Adipocyte (in vitro differentiated cells): ENCODE data around the gene PPP6R1.

Experiments used
- DNase-seq: peaks from one replicate; pipeline ENCODE4 v3.0.0-alpha.2; 2015; ENCODE audit warnings: low read depth
- H3K27me3 ChIP-seq: replicated peaks from 2 replicates; pipeline ENCODE4 v1.7.0; 2013; ENCODE audit warnings: mild to moderate bottlenecking, low read length, moderate library complexity; ENCODE audit not compliant: control insufficient read depth, insufficient read depth
- H3K36me3 ChIP-seq: 2 replicates; pipeline ENCODE4 v1.7.0; 2013; ENCODE audit warnings: low read length, mild to moderate bottlenecking, moderate library complexity; ENCODE audit not compliant: control insufficient read depth, insufficient read depth, severe bottlenecking
- H3K4me1 ChIP-seq: 2 replicates; pipeline ENCODE4 v1.7.0; 2013; ENCODE audit warnings: mild to moderate bottlenecking, low read length, moderate library complexity; ENCODE audit not compliant: control insufficient read depth, insufficient read depth
- H3K4me3 ChIP-seq: 2 replicates; pipeline ENCODE4 v1.7.0; 2013; ENCODE audit warnings: mild to moderate bottlenecking, low read length, moderate library complexity
- H3K9ac ChIP-seq: 2 replicates; pipeline ENCODE4 v1.7.0; 2013; ENCODE audit warnings: mild to moderate bottlenecking, low read length, moderate library complexity
- H3K9me3 ChIP-seq: 2 replicates; pipeline ENCODE4 v1.7.0; 2013; ENCODE audit warnings: mild to moderate bottlenecking, low read length, moderate library complexity; ENCODE audit not compliant: control insufficient read depth

PPP6R1 gene

GRCh38 chr19:55255618-55256423 lies 3.0 kb downstream of the PPP6R1 start:
- no peak overlapping the region for H3K9ac ChIP-seq
- H3K4me3 ChIP-seq = peak overlapping the region; percentile 94
- H3K4me1 ChIP-seq = peaks cover 51% of the 10 kb centered on the region
- H3K27me3 ChIP-seq = no peaks in the 10 kb centered on the region
- DNase-seq = peak; percentile 8
- H3K9me3 ChIP-seq = no peaks in the 10 kb centered on the region
- no peaks in the 10 kb centered on the region for H3K36me3 ChIP-seq

DNA sequence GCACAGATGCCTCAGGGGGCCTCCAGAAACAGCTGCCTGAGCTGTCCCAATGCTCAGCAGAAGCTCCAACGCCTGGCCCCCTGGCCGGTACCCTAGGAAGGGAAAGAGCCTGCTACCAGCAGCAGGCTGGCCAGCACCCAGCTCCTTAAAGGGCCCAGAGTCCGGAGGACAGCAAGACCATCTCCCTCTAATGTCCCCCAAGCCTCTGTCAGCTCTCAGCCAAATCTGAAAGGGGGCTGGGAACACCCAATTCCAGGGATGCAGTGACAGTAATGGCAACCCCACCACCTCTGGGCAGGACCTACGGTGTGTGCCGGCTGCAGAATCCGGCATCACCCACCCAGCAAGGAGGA lies 4.2 kb downstream of the PPP6R1 start:
- H3K4me3 ChIP-seq = peak overlapping the region; percentile 16
- no peaks in the 10 kb centered on the region for H3K27me3 ChIP-seq
- DNase-seq = no peak
- no peaks in the 10 kb centered on the region for H3K36me3 ChIP-seq
- H3K9me3 ChIP-seq = no peaks in the 10 kb centered on the region
- no peak overlapping the region for H3K9ac ChIP-seq
- H3K4me1 ChIP-seq = peaks cover 47% of the 10 kb centered on the region

DNA sequence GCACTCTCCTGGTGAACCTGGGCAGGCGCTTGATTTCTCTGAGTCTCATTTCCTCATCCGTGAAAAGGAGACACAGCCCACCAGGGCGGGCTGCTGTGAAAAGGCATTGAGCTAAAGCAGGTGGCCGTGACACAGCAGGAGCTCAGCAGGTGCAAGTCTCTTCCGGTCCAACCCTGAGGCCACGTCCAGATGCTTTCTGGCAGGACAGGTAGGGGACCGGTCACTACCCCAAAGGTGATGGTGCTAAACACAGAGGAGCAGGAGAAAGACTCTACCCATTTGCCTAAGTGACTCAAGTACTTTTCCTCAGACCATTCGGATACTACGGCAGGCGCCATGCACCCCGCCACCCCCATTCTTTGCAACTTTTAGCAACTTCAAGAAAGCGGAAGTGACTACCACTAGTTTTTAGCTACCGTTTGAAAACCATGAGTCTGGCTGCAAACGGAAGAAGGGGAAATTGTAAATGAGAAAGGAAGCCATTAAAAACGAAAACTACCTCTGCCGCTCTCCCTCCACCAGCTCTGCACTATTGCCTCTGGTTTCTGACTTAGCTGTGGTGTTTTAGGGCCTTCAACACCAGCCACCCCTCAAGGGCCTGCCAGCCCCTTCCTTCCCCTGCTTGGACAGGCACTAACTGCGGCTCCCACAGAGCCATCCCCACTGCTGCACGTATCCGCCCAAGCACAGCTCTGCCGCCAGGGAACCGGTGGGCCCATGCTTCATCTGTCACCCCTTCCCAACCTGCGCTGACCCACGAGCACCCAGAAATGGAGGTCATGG lies 4.8 kb downstream of the PPP6R1 start:
- DNase-seq = no peak

GRCh38 chr19:55252760-55253663 lies 5.8 kb downstream of the PPP6R1 start:
- DNase-seq = no peak

More for the DNA sequence above, 4.8 kb downstream of the PPP6R1 start:
- no peaks in the 10 kb centered on the region for H3K9me3 ChIP-seq
- H3K36me3 ChIP-seq = no peaks in the 10 kb centered on the region
- peaks cover 45% of the 10 kb centered on the region for H3K4me1 ChIP-seq
- peak overlapping the region; percentile 16 for H3K4me3 ChIP-seq
- no peaks in the 10 kb centered on the region for H3K27me3 ChIP-seq
- no peak overlapping the region for H3K9ac ChIP-seq

GRCh38 chr19:55251341-55252081 lies 7.3 kb downstream of the PPP6R1 start:
- peaks cover 32% of the 10 kb centered on the region for H3K4me1 ChIP-seq
- no peak for DNase-seq
- no peaks in the 10 kb centered on the region for H3K9me3 ChIP-seq
- H3K36me3 ChIP-seq = peaks cover 3% of the 10 kb centered on the region
- H3K9ac ChIP-seq = no peak overlapping the region
- no peak overlapping the region for H3K4me3 ChIP-seq
- no peaks in the 10 kb centered on the region for H3K27me3 ChIP-seq

More at GRCh38 chr19:55252760-55253663, 5.8 kb downstream of the PPP6R1 start:
- Histone ChIP-seq H3K4me1 (peaks cover 45% of the 10 kb centered on the region), H3K9me3 (no peaks in the 10 kb centered on the region), H3K4me3 (no peak overlapping the region), H3K36me3 (no peaks in the 10 kb centered on the region), H3K27me3 (no peaks in the 10 kb centered on the region), H3K9ac (no peak overlapping the region)

- Histone ChIP-seq H3K27me3 (no peaks in the 10 kb centered on the region), H3K9me3 (no peaks in the 10 kb centered on the region), H3K4me1 (peaks cover 22% of the 10 kb centered on the region), H3K9ac (no peak overlapping the region), H3K36me3 (peaks cover 12% of the 10 kb centered on the region), H3K4me3 (no peak overlapping the region)
- no peak for DNase-seq
These were observed 8.4 kb downstream of the PPP6R1 start for GRCh38 chr19:55250262-55251036.

DNA sequence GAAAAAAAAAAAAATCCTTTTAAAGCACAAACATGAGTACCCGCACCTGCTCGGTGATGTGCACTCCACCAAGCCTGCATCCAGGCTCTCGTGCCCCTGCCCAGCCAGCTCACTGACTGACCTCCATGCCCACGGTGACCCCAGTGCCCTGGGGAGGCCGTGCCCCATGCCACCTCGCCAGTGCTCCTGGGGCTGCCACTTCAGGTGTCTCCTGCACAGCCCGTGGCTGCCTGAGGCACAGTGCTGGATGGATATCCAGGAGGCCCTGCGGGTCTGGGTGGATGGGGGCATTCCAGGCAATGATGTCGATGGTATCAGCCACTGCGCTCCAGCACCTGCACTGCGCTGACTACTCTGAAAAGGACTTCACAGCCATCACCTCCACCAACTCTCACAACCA lies 9.0 kb downstream of the PPP6R1 start:
- Histone ChIP-seq H3K36me3 (peaks cover 19% of the 10 kb centered on the region), H3K4me3 (no peak overlapping the region), H3K27me3 (no peaks in the 10 kb centered on the region), H3K4me1 (peaks cover 16% of the 10 kb centered on the region), H3K9ac (no peak overlapping the region), H3K9me3 (no peaks in the 10 kb centered on the region)
- DNase-seq = no peak

DNA sequence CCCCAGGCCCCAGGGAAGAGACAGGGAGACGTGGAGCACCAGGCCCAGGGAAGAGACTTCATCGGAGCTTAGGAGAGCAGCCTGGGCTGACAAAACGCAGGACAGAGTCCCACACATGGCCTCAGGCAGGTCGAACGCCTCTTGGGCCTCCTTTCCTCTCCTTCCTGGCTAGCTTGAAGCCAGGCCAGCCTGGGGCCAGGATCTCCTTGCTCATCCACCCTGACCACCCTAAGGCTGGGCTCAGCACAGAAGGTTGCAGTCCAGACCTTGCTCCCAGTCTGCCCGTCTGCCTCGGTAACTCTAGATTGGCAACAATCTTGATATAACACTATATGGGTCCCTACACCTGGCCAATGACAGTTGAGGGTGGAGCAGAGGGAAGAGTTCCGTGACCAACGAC lies 10.1 kb downstream of the PPP6R1 start:
- Histone ChIP-seq H3K9me3 (no peaks in the 10 kb centered on the region), H3K4me3 (no peak overlapping the region), H3K4me1 (peaks cover 8% of the 10 kb centered on the region)

DNA sequence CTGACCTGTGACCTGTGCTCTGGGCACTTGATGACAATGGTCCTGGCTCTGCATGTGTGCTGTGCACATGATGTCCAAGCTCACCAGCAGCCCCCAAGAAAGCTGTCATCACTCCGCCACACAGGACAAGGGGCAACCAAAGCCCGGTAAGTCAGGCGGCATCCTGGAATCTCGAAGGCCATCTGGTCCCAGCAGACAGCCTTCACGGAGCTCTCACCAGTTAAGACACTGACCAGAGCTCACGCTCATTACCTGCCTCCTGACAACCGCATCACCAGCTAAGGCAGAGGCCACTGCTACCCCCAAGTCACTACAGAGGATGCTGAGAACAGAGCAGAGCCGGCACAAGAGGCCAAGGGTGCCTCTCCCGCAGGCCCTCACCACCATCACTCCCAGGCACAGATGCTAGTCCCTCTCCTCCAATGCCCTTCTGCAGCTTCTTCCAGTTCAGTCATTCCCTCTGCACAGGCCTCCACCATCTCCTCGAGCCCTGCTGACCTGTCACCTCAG lies 10.6 kb downstream of the PPP6R1 start:
- Histone ChIP-seq H3K9me3 (no peaks in the 10 kb centered on the region), H3K4me1 (peaks cover 6% of the 10 kb centered on the region), H3K27me3 (no peaks in the 10 kb centered on the region), H3K4me3 (no peak overlapping the region), H3K36me3 (peaks cover 35% of the 10 kb centered on the region), H3K9ac (no peak overlapping the region)
- no peak for DNase-seq

More for the DNA sequence above, 10.1 kb downstream of the PPP6R1 start:
- no peak for DNase-seq
- H3K9ac ChIP-seq = no peak overlapping the region
- H3K27me3 ChIP-seq = no peaks in the 10 kb centered on the region
- H3K36me3 ChIP-seq = peaks cover 30% of the 10 kb centered on the region

DNA sequence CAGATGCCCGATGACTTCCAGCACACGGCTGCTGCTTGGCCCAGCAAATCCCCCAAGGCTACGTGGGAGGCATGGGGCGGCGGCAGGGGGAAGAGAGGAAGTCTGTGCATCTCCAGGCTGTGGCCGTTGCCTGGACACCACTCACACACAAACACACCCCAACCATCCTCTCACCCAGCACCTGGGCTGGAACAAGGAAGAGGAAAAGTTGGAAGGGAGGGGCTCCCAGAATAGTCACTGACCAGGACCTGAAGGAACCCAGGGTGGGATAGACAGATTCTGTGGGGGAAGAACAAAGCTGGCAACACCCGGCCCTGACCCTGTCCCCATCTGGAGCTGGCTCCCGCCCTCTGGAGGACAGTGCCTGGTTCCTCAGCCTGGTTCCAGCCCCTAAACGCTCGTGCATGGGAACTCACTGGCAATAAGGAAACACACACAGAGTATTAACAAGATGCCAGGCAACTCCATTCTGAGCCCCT lies 11.2 kb downstream of the PPP6R1 start:
- H3K9me3 ChIP-seq = no peaks in the 10 kb centered on the region
- H3K27me3 ChIP-seq = no peaks in the 10 kb centered on the region
- DNase-seq = no peak
- H3K4me1 ChIP-seq = peaks cover under 1% of the 10 kb centered on the region
- H3K36me3 ChIP-seq = peaks cover 37% of the 10 kb centered on the region
- H3K4me3 ChIP-seq = no peak overlapping the region
- H3K9ac ChIP-seq = no peak overlapping the region
